Activated CD8-positive, alpha-beta T cell treated with anti-CD3 and anti-CD28 coated beads, Interleukin-2, amount 10 ng/mL, durations not matched to agents 7 days and 5 days (primary cell): ENCODE data around the gene HERC2. TPM values are rescaled to one million over a fixed set of nuclear protein-coding genes. Genes with fewer than 3 reads are reported as not detected.
"Not testable (repeated sequence)": the region's sequence is repeated elsewhere in the genome, so short reads cannot be mapped to it uniquely, and the experiment has no call there.

Source experiments
- ATAC-seq: fragments of 150-1000 bp; cut with Tn5 transposase; one replicate; pipeline ENCODE4 v1.10.0; 2021; ENCODE audit warnings: moderate library complexity
- CTCF ChIA-PET: fragments of 350-600 bp; sonication (Branson Sonifier 250); formaldehyde crosslinking; loops from one replicate; lab custom pipeline; 2021; ENCODE audit warnings: antibody characterized with exemption; lab: Charles Lee
- POLR2A ChIA-PET: fragments of 350-600 bp; sonication (Branson Sonifier 250); formaldehyde crosslinking; loops from one replicate; lab custom pipeline; 2021; ENCODE audit warnings: antibody characterized with exemption; lab: Charles Lee
- DNase-seq: peaks from one replicate; pipeline ENCODE4 v3.0.0-alpha.2; 2020
- H3K27ac Mint-ChIP-seq: one replicate; pipeline ENCODE4 v1.8.0; 2021; ENCODE audit warnings: mild to moderate bottlenecking, mixed read lengths
- H3K27me3 Mint-ChIP-seq: one replicate; pipeline ENCODE4 v1.8.0; 2021; ENCODE audit warnings: low read depth, mixed read lengths
- H3K36me3 Mint-ChIP-seq: one replicate; pipeline ENCODE4 v1.8.0; 2021; ENCODE audit warnings: low read depth, mixed read lengths
- H3K4me1 Mint-ChIP-seq: one replicate; pipeline ENCODE4 v1.8.0; 2021; ENCODE audit warnings: low read depth, mixed read lengths
- H3K4me3 Mint-ChIP-seq: one replicate; pipeline ENCODE4 v1.8.0; 2021; ENCODE audit warnings: mild to moderate bottlenecking, mixed read lengths
- H3K9me3 Mint-ChIP-seq: one replicate; pipeline ENCODE4 v1.8.0; 2022; ENCODE audit warnings: mixed read lengths; ENCODE audit not compliant: insufficient read depth
- total RNA-seq, 2 experiments: library from RNA; stranded (reverse); gene quantifications; one replicate each; pipeline ENCODE4 v1.2.3, GENCODE V29; 2021

The HERC2 gene, protein sequence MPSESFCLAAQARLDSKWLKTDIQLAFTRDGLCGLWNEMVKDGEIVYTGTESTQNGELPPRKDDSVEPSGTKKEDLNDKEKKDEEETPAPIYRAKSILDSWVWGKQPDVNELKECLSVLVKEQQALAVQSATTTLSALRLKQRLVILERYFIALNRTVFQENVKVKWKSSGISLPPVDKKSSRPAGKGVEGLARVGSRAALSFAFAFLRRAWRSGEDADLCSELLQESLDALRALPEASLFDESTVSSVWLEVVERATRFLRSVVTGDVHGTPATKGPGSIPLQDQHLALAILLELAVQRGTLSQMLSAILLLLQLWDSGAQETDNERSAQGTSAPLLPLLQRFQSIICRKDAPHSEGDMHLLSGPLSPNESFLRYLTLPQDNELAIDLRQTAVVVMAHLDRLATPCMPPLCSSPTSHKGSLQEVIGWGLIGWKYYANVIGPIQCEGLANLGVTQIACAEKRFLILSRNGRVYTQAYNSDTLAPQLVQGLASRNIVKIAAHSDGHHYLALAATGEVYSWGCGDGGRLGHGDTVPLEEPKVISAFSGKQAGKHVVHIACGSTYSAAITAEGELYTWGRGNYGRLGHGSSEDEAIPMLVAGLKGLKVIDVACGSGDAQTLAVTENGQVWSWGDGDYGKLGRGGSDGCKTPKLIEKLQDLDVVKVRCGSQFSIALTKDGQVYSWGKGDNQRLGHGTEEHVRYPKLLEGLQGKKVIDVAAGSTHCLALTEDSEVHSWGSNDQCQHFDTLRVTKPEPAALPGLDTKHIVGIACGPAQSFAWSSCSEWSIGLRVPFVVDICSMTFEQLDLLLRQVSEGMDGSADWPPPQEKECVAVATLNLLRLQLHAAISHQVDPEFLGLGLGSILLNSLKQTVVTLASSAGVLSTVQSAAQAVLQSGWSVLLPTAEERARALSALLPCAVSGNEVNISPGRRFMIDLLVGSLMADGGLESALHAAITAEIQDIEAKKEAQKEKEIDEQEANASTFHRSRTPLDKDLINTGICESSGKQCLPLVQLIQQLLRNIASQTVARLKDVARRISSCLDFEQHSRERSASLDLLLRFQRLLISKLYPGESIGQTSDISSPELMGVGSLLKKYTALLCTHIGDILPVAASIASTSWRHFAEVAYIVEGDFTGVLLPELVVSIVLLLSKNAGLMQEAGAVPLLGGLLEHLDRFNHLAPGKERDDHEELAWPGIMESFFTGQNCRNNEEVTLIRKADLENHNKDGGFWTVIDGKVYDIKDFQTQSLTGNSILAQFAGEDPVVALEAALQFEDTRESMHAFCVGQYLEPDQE (N-terminal part only)
- total RNA-seq: 10 to 100 TPM; 42.6 to 44.7 TPM

GRCh38 chr15:28322129-28322588 is at the start of gene HERC2:
Gene HERC2, minus strand, starts transcription at chr15:28322179. Its CDS starts 746 bp downstream, at chr15:28321433.
- CTCF ChIA-PET, H3K36me3 Mint-ChIP-seq, DNase-seq, H3K4me1 Mint-ChIP-seq, H3K9me3 Mint-ChIP-seq, POLR2A ChIA-PET, ATAC-seq, H3K27me3 Mint-ChIP-seq: not testable (repeated sequence)
- Mint-ChIP-seq H3K27ac (peak within 1 kb of the TSS; percentile 94), H3K4me3 (peak within 1 kb of the TSS; percentile 99)

GRCh38 chr15:28365502-28365901 is 43.5 kb upstream of the HERC2 start:
- CTCF ChIA-PET, H3K4me3 Mint-ChIP-seq, POLR2A ChIA-PET, DNase-seq, H3K27me3 Mint-ChIP-seq, H3K4me1 Mint-ChIP-seq, H3K27ac Mint-ChIP-seq, H3K36me3 Mint-ChIP-seq, H3K9me3 Mint-ChIP-seq, ATAC-seq: not testable (repeated sequence)

DNA sequence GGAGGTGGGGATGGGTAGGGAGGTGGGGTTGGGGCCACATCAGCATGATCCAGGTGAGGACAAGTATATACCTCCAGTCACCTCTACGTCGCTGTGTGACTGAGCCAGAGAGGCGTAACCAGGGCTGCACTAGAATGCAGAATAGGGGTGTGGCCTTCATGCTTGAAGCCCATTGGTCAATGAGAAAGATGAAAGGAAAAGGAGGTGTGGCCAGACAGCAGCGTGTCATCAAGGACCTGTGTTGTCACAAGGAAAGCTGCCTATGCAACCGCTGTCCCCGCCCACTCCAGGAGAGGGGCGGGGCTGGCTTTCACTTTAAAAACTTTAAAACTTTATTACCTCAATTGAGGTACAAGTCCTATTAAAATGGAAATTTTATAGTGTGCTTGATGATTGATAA is 36.0 kb upstream of the HERC2 start, which contains the start of gene GOLGA6L24:
Gene GOLGA6L24 (minus strand): TSS at position 101 of the 400 bp plus-strand sequence. CDS start 61 bp downstream, at position 40.
- H3K4me3 Mint-ChIP-seq: not testable (repeated sequence)

DNA sequence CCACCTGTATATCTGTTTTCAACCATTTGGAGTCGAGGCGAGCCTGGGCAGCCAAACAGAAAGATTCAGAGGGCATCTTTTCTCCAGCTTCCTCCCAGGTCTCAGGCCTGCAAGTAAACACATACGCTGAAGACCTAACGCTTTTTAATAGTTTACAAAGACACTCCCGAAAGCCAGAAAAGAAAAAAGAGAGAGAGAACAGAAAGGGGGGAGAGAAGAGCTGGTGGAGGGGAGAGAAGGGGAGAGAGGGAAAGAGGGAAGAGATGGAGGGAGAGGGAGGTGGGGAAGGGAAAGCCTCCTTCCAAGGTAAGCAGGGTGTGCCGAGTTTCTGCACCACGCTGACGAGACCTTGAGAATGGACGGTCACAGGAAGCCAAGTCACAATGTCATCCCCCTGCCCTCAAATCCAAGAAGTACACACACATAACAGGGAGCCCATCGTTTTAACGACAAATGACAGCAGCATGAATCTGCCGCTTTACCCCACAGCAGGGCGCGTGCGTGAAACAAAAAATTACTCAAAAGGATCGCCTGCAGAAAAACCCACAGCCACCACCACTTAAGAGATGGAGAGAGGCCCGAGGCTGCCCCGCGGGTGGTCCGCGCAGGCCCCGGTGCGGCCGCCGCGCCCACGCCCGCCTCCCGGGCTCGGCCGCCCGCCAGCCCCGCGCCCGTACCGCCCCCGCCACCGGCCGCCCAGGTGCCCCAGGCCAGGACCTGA is 461 bp downstream of the HERC2 start:
- CTCF ChIA-PET, ATAC-seq, H3K27me3 Mint-ChIP-seq, H3K4me1 Mint-ChIP-seq, H3K9me3 Mint-ChIP-seq, H3K36me3 Mint-ChIP-seq, POLR2A ChIA-PET: not testable (repeated sequence)
- peak overlapping the region; percentile 99 for H3K4me3 Mint-ChIP-seq
- peak; percentile 24 for DNase-seq
- H3K27ac Mint-ChIP-seq: peak overlapping the region; percentile 94

More for the DNA sequence above, 36.0 kb upstream of the HERC2 start, which contains the start of gene GOLGA6L24:
- POLR2A ChIA-PET, DNase-seq, ATAC-seq, H3K4me1 Mint-ChIP-seq, H3K27ac Mint-ChIP-seq, H3K27me3 Mint-ChIP-seq, H3K36me3 Mint-ChIP-seq, CTCF ChIA-PET, H3K9me3 Mint-ChIP-seq: not testable (repeated sequence)

DNA sequence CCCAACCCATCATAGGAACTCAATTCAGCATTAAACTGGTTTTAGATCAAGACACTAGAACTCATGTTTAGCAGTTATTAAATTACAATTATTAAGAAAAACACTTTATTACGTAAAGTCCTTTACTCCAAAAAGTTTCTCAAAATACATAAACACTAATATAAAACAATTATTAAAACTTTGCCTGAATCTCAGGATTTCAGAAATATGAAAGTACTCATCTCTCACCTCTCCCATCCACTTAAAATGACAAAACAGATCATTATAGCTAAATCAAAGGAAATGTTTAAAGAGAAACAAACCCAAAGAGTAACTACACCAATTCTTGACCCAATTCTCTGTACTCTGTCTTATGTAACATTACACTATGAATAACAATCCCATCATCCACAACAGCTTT is 2.3 kb downstream of the HERC2 start:
- H3K9me3 Mint-ChIP-seq, H3K36me3 Mint-ChIP-seq, H3K27ac Mint-ChIP-seq, DNase-seq, ATAC-seq, H3K4me3 Mint-ChIP-seq, H3K4me1 Mint-ChIP-seq, CTCF ChIA-PET, POLR2A ChIA-PET, H3K27me3 Mint-ChIP-seq: not testable (repeated sequence)

DNA sequence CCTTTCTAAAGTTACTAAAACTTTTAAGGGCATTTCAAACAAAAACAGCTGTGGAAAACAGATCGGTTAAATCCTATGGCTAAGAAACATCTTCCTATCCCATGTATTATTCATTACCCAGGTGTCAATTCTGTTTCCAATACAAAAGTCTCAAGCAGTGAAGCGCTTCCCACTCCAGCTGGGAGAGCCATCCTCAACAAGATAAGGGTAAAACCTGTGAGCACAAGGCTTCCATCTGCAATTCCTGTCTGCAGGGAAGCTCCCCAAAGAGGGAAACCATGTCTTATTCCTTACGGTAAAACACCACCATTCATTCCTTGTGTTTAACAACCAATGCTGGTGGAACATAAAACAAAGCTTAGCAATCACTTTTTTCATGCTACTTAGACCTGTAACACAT is 3.2 kb downstream of the HERC2 start:
- peaks cover 12% of the 10 kb centered on the region for H3K36me3 Mint-ChIP-seq
- POLR2A ChIA-PET, H3K9me3 Mint-ChIP-seq, H3K4me1 Mint-ChIP-seq, H3K27me3 Mint-ChIP-seq, ATAC-seq, DNase-seq, H3K27ac Mint-ChIP-seq, CTCF ChIA-PET, H3K4me3 Mint-ChIP-seq: not testable (repeated sequence)

- H3K4me1 Mint-ChIP-seq, ATAC-seq, H3K9me3 Mint-ChIP-seq, POLR2A ChIA-PET, H3K27me3 Mint-ChIP-seq, CTCF ChIA-PET, H3K27ac Mint-ChIP-seq, H3K4me3 Mint-ChIP-seq, DNase-seq: not testable (repeated sequence)
- H3K36me3 Mint-ChIP-seq: peaks cover 12% of the 10 kb centered on the region
These were observed 3.9 kb downstream of the HERC2 start for GRCh38 chr15:28318122-28318521.

DNA sequence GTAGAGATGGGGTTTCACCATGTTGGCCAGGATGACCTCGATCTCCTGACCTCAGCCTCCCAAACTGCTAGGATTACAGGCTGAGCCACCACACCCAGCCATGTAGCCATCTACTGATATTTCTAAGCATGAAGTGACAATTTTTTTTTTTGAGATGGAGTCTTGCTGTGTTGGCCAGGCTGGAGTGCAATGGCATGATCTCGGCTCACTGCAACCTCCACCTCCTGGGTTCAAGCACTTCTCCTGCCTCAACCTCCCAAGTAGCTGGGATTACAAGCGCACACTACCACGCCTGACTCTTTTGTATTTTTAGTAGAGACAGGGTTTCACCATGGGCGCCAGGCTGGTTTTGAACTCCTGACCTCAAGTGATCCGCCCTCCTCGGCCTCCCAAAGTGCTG is 5.0 kb downstream of the HERC2 start:
- H3K9me3 Mint-ChIP-seq, CTCF ChIA-PET, H3K4me3 Mint-ChIP-seq, POLR2A ChIA-PET, H3K27me3 Mint-ChIP-seq, H3K27ac Mint-ChIP-seq, H3K4me1 Mint-ChIP-seq, ATAC-seq, DNase-seq: not testable (repeated sequence)
- H3K36me3 Mint-ChIP-seq: peaks cover 12% of the 10 kb centered on the region

DNA sequence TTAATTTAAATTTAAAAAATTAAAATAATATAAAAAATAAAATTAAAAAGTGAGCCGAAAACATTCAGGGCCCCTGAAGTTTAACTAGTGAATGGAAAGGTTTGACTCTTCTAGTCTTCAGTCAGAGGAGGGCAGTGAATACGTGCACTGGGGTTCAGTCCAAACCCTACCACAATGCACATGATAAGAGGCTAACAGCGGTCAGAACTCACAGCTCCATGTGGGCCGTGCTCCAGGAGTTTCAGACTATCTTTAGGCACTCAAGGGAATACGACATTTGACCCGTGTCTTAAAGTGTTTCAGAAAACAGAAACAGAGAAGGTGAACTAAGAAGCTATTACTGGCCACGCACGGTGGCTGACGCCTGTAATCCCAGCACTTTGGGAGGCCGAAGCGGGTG is 11.5 kb downstream of the HERC2 start:
- H3K27ac Mint-ChIP-seq, CTCF ChIA-PET, H3K27me3 Mint-ChIP-seq, POLR2A ChIA-PET, H3K4me1 Mint-ChIP-seq, H3K4me3 Mint-ChIP-seq, DNase-seq, ATAC-seq: not testable (repeated sequence)
- Mint-ChIP-seq H3K36me3 (peaks cover 25% of the 10 kb centered on the region), H3K9me3 (peaks cover 15% of the 10 kb centered on the region)

DNA sequence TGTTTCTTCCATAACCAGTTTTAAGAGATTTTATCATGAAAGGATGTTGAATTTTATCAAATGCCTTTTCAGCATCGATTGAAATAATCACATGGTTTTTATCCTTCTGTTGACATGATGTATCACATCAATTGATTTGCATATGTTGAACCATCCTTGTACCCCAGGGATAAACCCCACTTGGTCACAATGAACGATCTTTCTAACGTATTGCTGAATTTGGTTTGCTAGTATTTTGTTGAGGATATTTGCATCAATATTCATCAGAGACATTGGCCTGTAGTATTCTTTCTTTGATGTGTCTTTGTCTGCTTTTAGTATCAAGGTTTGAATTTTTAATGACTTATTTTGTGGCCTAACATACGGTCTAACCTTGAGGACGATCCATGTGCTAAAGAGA is 13.3 kb downstream of the HERC2 start:
- CTCF ChIA-PET, DNase-seq, H3K4me1 Mint-ChIP-seq, H3K4me3 Mint-ChIP-seq, ATAC-seq, H3K27ac Mint-ChIP-seq, POLR2A ChIA-PET, H3K27me3 Mint-ChIP-seq: not testable (repeated sequence)
- Mint-ChIP-seq H3K36me3 (peaks cover 21% of the 10 kb centered on the region), H3K9me3 (peaks cover 15% of the 10 kb centered on the region)

GRCh38 chr15:28305700-28306099 is 16.3 kb downstream of the HERC2 start:
- H3K4me3 Mint-ChIP-seq, ATAC-seq, DNase-seq, H3K27ac Mint-ChIP-seq, CTCF ChIA-PET, H3K27me3 Mint-ChIP-seq, H3K4me1 Mint-ChIP-seq, POLR2A ChIA-PET: not testable (repeated sequence)
- H3K9me3 Mint-ChIP-seq: peaks cover 15% of the 10 kb centered on the region
- peaks cover 19% of the 10 kb centered on the region for H3K36me3 Mint-ChIP-seq
